ENCODE data around the gene ZBTB46.
"Not testable (repeated sequence)": the region's sequence is repeated elsewhere in the genome, so short reads cannot be mapped to it uniquely, and the experiment has no call there.

Gene ZBTB46

GRCh38 chr20:63830841-63831588, at the start of gene ZBTB46:
Gene ZBTB46, minus strand, starts transcription at chr20:63831264. Its CDS starts 40,507 bp downstream, at chr20:63790757.
- no peak for DNase-seq (ENCODE audit: low read depth in 2 of 2, low spot score in 1 of 2)

GRCh38 chr20:63878899-63879663, 48.0 kb upstream of the ZBTB46 start:
- DNase-seq (ENCODE audit: low read depth in 2 of 2, low spot score in 1 of 2): no peak

- no peak for DNase-seq (ENCODE audit: low read depth in 2 of 2, low spot score in 1 of 2)
These were observed 46.8 kb upstream of the ZBTB46 start for GRCh38 chr20:63877755-63878470.

- no peak for DNase-seq (ENCODE audit: low read depth in 2 of 2, low spot score in 1 of 2)
These were observed 45.5 kb upstream of the ZBTB46 start for GRCh38 chr20:63876489-63877036.

GRCh38 chr20:63874241-63874640, 43.2 kb upstream of the ZBTB46 start:
- DNase-seq (ENCODE audit: low read depth in 2 of 2, low spot score in 1 of 2): not testable (repeated sequence)

GRCh38 chr20:63873477-63873971, 42.5 kb upstream of the ZBTB46 start:
- no peak for DNase-seq (ENCODE audit: low read depth in 2 of 2, low spot score in 1 of 2)

- DNase-seq (ENCODE audit: low read depth in 2 of 2, low spot score in 1 of 2): no peak
These were observed 37.2 kb upstream of the ZBTB46 start for GRCh38 chr20:63868264-63868663.

- DNase-seq (ENCODE audit: low read depth in 2 of 2, low spot score in 1 of 2): not testable (repeated sequence)
These were observed 36.0 kb upstream of the ZBTB46 start for GRCh38 chr20:63867042-63867441.

- peak; percentile 92 to 96 for DNase-seq (ENCODE audit: low read depth in 2 of 2, low spot score in 1 of 2)
These were observed 34.0 kb upstream of the ZBTB46 start, which contains the start of gene TPD52L2 for GRCh38 chr20:63864978-63865640. Gene TPD52L2, plus strand, starts transcription at chr20:63865270. Its CDS starts 96 bp downstream, at chr20:63865366.

- no peak for DNase-seq (ENCODE audit: low read depth in 2 of 2, low spot score in 1 of 2)
These were observed 33.5 kb upstream of the ZBTB46 start for GRCh38 chr20:63864545-63864977.

GRCh38 chr20:63863798-63864544, 32.9 kb upstream of the ZBTB46 start:
- peak; percentile 45 to 63 for DNase-seq (ENCODE audit: low read depth in 2 of 2, low spot score in 1 of 2)

GRCh38 chr20:63863021-63863797, 32.1 kb upstream of the ZBTB46 start:
- DNase-seq (ENCODE audit: low read depth in 2 of 2, low spot score in 1 of 2): no peak

GRCh38 chr20:63861981-63862901, 31.2 kb upstream of the ZBTB46 start:
- DNase-seq (ENCODE audit: low read depth in 2 of 2, low spot score in 1 of 2): no peak

GRCh38 chr20:63861365-63861934, 30.4 kb upstream of the ZBTB46 start, which contains the start of gene ABHD16B:
Gene ABHD16B, plus strand, starts transcription at chr20:63861498. Its CDS starts 43 bp downstream, at chr20:63861541.
- DNase-seq (ENCODE audit: low read depth in 2 of 2, low spot score in 1 of 2): no peak

- no peak for DNase-seq (ENCODE audit: low read depth in 2 of 2, low spot score in 1 of 2)
These were observed 29.4 kb upstream of the ZBTB46 start for GRCh38 chr20:63860325-63861051.

- no peak for DNase-seq (ENCODE audit: low read depth in 2 of 2, low spot score in 1 of 2)
These were observed 28.2 kb upstream of the ZBTB46 start for GRCh38 chr20:63859166-63859699.
